Ascending aorta (tissue), 2 donors: ENCODE measurements around the gene TMEM126B. TPM values are rescaled to one million over a fixed set of nuclear protein-coding genes. Genes with fewer than 3 reads are reported as not detected.
"Not testable (repeated sequence)": the region's sequence is repeated elsewhere in the genome, so short reads cannot be mapped to it uniquely, and the experiment has no call there.

ENCODE experiments used
- DNase-seq, 2 donors: peaks; one replicate each; pipeline ENCODE4 v3.0.0-alpha.2; 2019; ENCODE audit warnings: low spot score in 2 of 2
- H3K27ac ChIP-seq, 2 donors: fragments of 200-600 bp; sonication (generic); one replicate each; pipeline ENCODE4 v1.5.1; 2016 to 2017; ENCODE audit warnings: mild to moderate bottlenecking in 1 of 2
- H3K27me3 ChIP-seq: fragments of 200-600 bp; sonication (generic); one replicate; pipeline ENCODE4 v1.5.1; 2017
- H3K36me3 ChIP-seq, 2 donors: fragments of 200-600 bp; sonication (generic); one replicate each; pipeline ENCODE4 v1.5.1; 2016
- H3K4me1 ChIP-seq, 2 donors: fragments of 200-600 bp; sonication (generic); one replicate each; pipeline ENCODE4 v1.5.1; 2016 to 2017; ENCODE audit warnings: mild to moderate bottlenecking in 1 of 2
- H3K4me3 ChIP-seq, 2 donors: fragments of 200-600 bp; sonication (generic); one replicate each; pipeline ENCODE4 v1.5.1; 2016 to 2017; ENCODE audit warnings: mild to moderate bottlenecking in 1 of 2
- H3K9me3 ChIP-seq, 2 donors: fragments of 200-600 bp; sonication (generic); one replicate each; pipeline ENCODE4 v1.5.1; 2016
- CTCF ChIP-seq, 3 experiments: fragments of 200-600 bp in 2 of 3; fragments of 450-650 bp in 1 of 3; sonication (generic) in 2 of 3; IDR thresholded peaks; one replicate each; pipeline ENCODE4 v1.5.1; 2016 to 2019; ENCODE audit warnings: antibody characterized with exemption in 3 of 3, mild to moderate bottlenecking in 1 of 3, moderate library complexity in 1 of 3
- intact Hi-C: fragments of 100-400 bp; cut with DNase I; formaldehyde crosslinking; loops from one replicate; pipeline ENCODE4 v1.15.1; 2023
- total RNA-seq: library from RNA; depleted of rRNA; stranded (reverse); fragments of >200 nt; gene quantifications from one replicate; pipeline ENCODE4 v1.1.0, GENCODE V29; 2016

Gene TMEM126B
- total RNA-seq, 1 donor from 2014 or later, result 76.4 TPM

GRCh38 chr11:85666687-85667086 lies 38.3 kb downstream of the TMEM126B start:
- Histone ChIP-seq H3K9me3 (no peaks in the 10 kb centered on the region), H3K4me3 (no peak overlapping the region), H3K4me1 (peaks cover 0 to 13% of the 10 kb centered on the region in 2 donors), H3K27me3 (no peaks in the 10 kb centered on the region), H3K27ac (no peak overlapping the region), H3K36me3 (peaks cover 0 to 3% of the 10 kb centered on the region in 2 donors)
- no peak for TF ChIP-seq CTCF (IDR thresholded peaks at IDR 0.05)
- intact Hi-C loops, result loop anchor here (10.0 kb wide), 3 partner anchors 188 to 638 kb away; partner anchors contain the start of genes CCDC83, HIKESHI and PICALM
- DNase-seq, result no peak

- intact Hi-C loops, result loop anchor here (10.0 kb wide), 3 partner anchors 187 to 637 kb away; partner anchors contain the start of genes CCDC83, HIKESHI and PICALM
- no peak overlapping the region for H3K4me3 ChIP-seq
Measured at GRCh38 chr11:85668157-85668556, 39.8 kb downstream of the TMEM126B start.

GRCh38 chr11:85670949-85671663 lies 42.7 kb downstream of the TMEM126B start:
- not testable (repeated sequence) for DNase-seq

More at GRCh38 chr11:85668157-85668556, 39.8 kb downstream of the TMEM126B start:
- DNase-seq, result no peak
- H3K4me1 ChIP-seq, result peaks cover 0 to under 1% of the 10 kb centered on the region in 2 donors
- no peaks in the 10 kb centered on the region for H3K9me3 ChIP-seq
- no peak for TF ChIP-seq CTCF (IDR thresholded peaks at IDR 0.05)
- no peak overlapping the region for H3K27ac ChIP-seq
- no peaks in the 10 kb centered on the region for H3K27me3 ChIP-seq
- H3K36me3 ChIP-seq, result no peaks in the 10 kb centered on the region

GRCh38 chr11:85672105-85672902 lies 43.9 kb downstream of the TMEM126B start:
- no peaks in the 10 kb centered on the region for H3K36me3 ChIP-seq
- no peaks in the 10 kb centered on the region for H3K27me3 ChIP-seq
- no peak for DNase-seq
- intact Hi-C loops, result no loop called here
- no peaks in the 10 kb centered on the region for H3K9me3 ChIP-seq
- no peak overlapping the region for H3K27ac ChIP-seq
- H3K4me1 ChIP-seq, result no peaks in the 10 kb centered on the region
- no peak for TF ChIP-seq CTCF (IDR thresholded peaks at IDR 0.05)
- no peak overlapping the region for H3K4me3 ChIP-seq

More at GRCh38 chr11:85670949-85671663, 42.7 kb downstream of the TMEM126B start:
- H3K27ac ChIP-seq, intact Hi-C loops, H3K9me3 ChIP-seq, H3K36me3 ChIP-seq, H3K4me3 ChIP-seq, H3K27me3 ChIP-seq, H3K4me1 ChIP-seq: not testable (repeated sequence)

- no peak for TF ChIP-seq CTCF (IDR thresholded peaks at IDR 0.05)
- H3K4me3 ChIP-seq, result no peak overlapping the region
- no peaks in the 10 kb centered on the region for H3K27me3 ChIP-seq
- H3K9me3 ChIP-seq, result no peaks in the 10 kb centered on the region
- no peak overlapping the region for H3K27ac ChIP-seq
- no peaks in the 10 kb centered on the region for H3K4me1 ChIP-seq
- intact Hi-C loops, result no loop called here
- no peak for DNase-seq
- H3K36me3 ChIP-seq, result no peaks in the 10 kb centered on the region
Measured at GRCh38 chr11:85673393-85673792, 45.0 kb downstream of the TMEM126B start.

- H3K27ac ChIP-seq, result no peak overlapping the region
- intact Hi-C loops, result no loop called here
- no peak overlapping the region for H3K4me3 ChIP-seq
- H3K36me3 ChIP-seq, result no peaks in the 10 kb centered on the region
- H3K4me1 ChIP-seq, result no peaks in the 10 kb centered on the region
- no peak for TF ChIP-seq CTCF (IDR thresholded peaks at IDR 0.05)
- DNase-seq, result no peak
- H3K27me3 ChIP-seq, result no peaks in the 10 kb centered on the region
- no peaks in the 10 kb centered on the region for H3K9me3 ChIP-seq
Measured at GRCh38 chr11:85679576-85679975, 51.2 kb downstream of the TMEM126B start.
